Neural progenitor cell (in vitro differentiated cells): ENCODE measurements around the gene ADCY3. TPM values are rescaled to one million over a fixed set of nuclear protein-coding genes. Genes with fewer than 3 reads are reported as not detected.
A peak's percentile ranks its signal among the peaks of the same experiment; 100 is the strongest.

Experiments used
- DNase-seq: peaks from one replicate; pipeline ENCODE4 v3.0.0-alpha.2; 2016; ENCODE audit warnings: low spot score
- H2AFZ ChIP-seq: fragments of 200-600 bp; sonication (generic); replicated peaks from 2 replicates; pipeline ENCODE4 v1.6.1; 2016; ENCODE audit warnings: antibody characterized with exemption
- H3F3A ChIP-seq: fragments of 200-600 bp; sonication (generic); 2 replicates; pipeline ENCODE4 v1.6.1; 2016; ENCODE audit warnings: antibody characterized with exemption, low read depth
- H3K27ac ChIP-seq: fragments of 200-600 bp; sonication (generic); 2 replicates; pipeline ENCODE4 v1.5.1; 2016; ENCODE audit warnings: mild to moderate bottlenecking
- H3K27me3 ChIP-seq: fragments of 200-600 bp; sonication (generic); 2 replicates; pipeline ENCODE4 v1.6.1; 2016; ENCODE audit warnings: mild to moderate bottlenecking, moderate library complexity
- H3K36me3 ChIP-seq: fragments of 200-600 bp; sonication (generic); 2 replicates; pipeline ENCODE4 v1.5.1; 2016
- H3K4me1 ChIP-seq: fragments of 200-600 bp; sonication (generic); 2 replicates; pipeline ENCODE4 v1.6.1; 2016; ENCODE audit warnings: mixed run types
- H3K4me2 ChIP-seq: fragments of 200-600 bp; sonication (generic); 2 replicates; pipeline ENCODE4 v1.6.1; 2016
- H3K4me3 ChIP-seq: fragments of 200-600 bp; sonication (generic); 2 replicates; pipeline ENCODE4 v1.5.1; 2016
- H3K79me2 ChIP-seq: fragments of 200-600 bp; sonication (generic); 2 replicates; pipeline ENCODE4 v1.6.1; 2016; ENCODE audit warnings: low read depth
- H3K9ac ChIP-seq: fragments of 200-600 bp; sonication (generic); 2 replicates; pipeline ENCODE4 v1.6.1; 2016
- H3K9me3 ChIP-seq: fragments of 200-600 bp; sonication (generic); 2 replicates; pipeline ENCODE4 v1.5.1; 2016; ENCODE audit warnings: low read depth
- H4K20me1 ChIP-seq: fragments of 200-600 bp; sonication (generic); 2 replicates; pipeline ENCODE4 v1.6.1; 2016; ENCODE audit warnings: low read depth
- H3K27ac Mint-ChIP-seq: 3 replicates; pipeline ENCODE4 v1.8.0; 2021; ENCODE audit warnings: mixed read lengths
- H3K27me3 Mint-ChIP-seq: 2 replicates; pipeline ENCODE4 v1.8.0; 2022; ENCODE audit warnings: low read depth, mild to moderate bottlenecking, inconsistent platforms, moderate library complexity, mixed read lengths; ENCODE audit not compliant: insufficient read depth
- H3K36me3 Mint-ChIP-seq: 3 replicates; pipeline ENCODE4 v1.8.0; 2021; ENCODE audit warnings: mixed read lengths
- H3K4me1 Mint-ChIP-seq: 3 replicates; pipeline ENCODE4 v1.8.0; 2021; ENCODE audit warnings: mixed read lengths
- H3K4me3 Mint-ChIP-seq: 3 replicates; pipeline ENCODE4 v1.8.0; 2021; ENCODE audit warnings: mild to moderate bottlenecking, moderate library complexity, mixed read lengths
- H3K9me3 Mint-ChIP-seq: 3 replicates; pipeline ENCODE4 v1.8.0; 2020; ENCODE audit warnings: mixed read lengths
- CTCF ChIP-seq: fragments of 200-600 bp; sonication (generic); IDR thresholded peaks from 2 replicates; pipeline ENCODE4 v1.5.1; 2017; ENCODE audit warnings: antibody characterized with exemption, mild to moderate bottlenecking
- EZH2 ChIP-seq: fragments of 200-600 bp; sonication (generic); IDR thresholded peaks from 2 replicates; pipeline ENCODE4 v1.6.1; 2017; ENCODE audit warnings: antibody characterized with exemption, mild to moderate bottlenecking, moderate library complexity
- EZH2phosphoT487 ChIP-seq: fragments of 200-600 bp; sonication (generic); IDR thresholded peaks from 2 replicates; pipeline ENCODE4 v1.6.1; 2017; ENCODE audit warnings: antibody characterized with exemption
- total RNA-seq: library from RNA; depleted of rRNA; stranded (reverse); fragments of >200 nt; gene quantifications from 2 replicates; pipeline ENCODE4 v1.2.3, GENCODE V29; 2015; ENCODE audit warnings: low replicate concordance

ADCY3 gene
- total RNA-seq, 1 donor from 2014 or later: 25.3 TPM

- no peak for DNase-seq
- TF ChIP-seq CTCF (no peak), EZH2 (no peak), EZH2phosphoT487 (no peak)
Measured at GRCh38 chr2:24855022-24855622, 64.9 kb downstream of the ADCY3 start.

GRCh38 chr2:24853996-24854395 is 66.0 kb downstream of the ADCY3 start:
- Histone ChIP-seq H3K9ac (no peak overlapping the region), H3K4me3 (no peak overlapping the region), H2AFZ (no peak overlapping the region), H3K9me3 (no peaks in the 10 kb centered on the region), H3K27ac (no peak overlapping the region), H3K4me2 (no peak overlapping the region), H4K20me1 (no peaks in the 10 kb centered on the region), H3K27me3 (no peaks in the 10 kb centered on the region), H3K4me1 (peaks cover 11% of the 10 kb centered on the region), H3K79me2 (no peaks in the 10 kb centered on the region), H3K36me3 (no peaks in the 10 kb centered on the region), H3F3A (no peaks in the 10 kb centered on the region)
- TF ChIP-seq EZH2 (no peak), EZH2phosphoT487 (no peak), CTCF (no peak)
- DNase-seq: no peak
- Mint-ChIP-seq H3K4me1 (peaks cover 8% of the 10 kb centered on the region), H3K36me3 (peaks cover 17% of the 10 kb centered on the region), H3K9me3 (no peaks in the 10 kb centered on the region), H3K27ac (peak overlapping the region; percentile 31), H3K27me3 (peaks cover 6% of the 10 kb centered on the region), H3K4me3 (no peak overlapping the region)

More at GRCh38 chr2:24855022-24855622, 64.9 kb downstream of the ADCY3 start:
- H3K4me1 ChIP-seq: peaks cover 11% of the 10 kb centered on the region
- H3F3A ChIP-seq: no peaks in the 10 kb centered on the region
- Mint-ChIP-seq H3K27me3 (peaks cover 6% of the 10 kb centered on the region), H3K4me3 (no peak overlapping the region), H3K36me3 (peaks cover 13% of the 10 kb centered on the region), H3K4me1 (peaks cover 8% of the 10 kb centered on the region), H3K9me3 (no peaks in the 10 kb centered on the region), H3K27ac (peak overlapping the region; percentile 51)
- peak overlapping the region; percentile 16 for H3K27ac ChIP-seq
- no peaks in the 10 kb centered on the region for H3K36me3 ChIP-seq
- H3K79me2 ChIP-seq: no peaks in the 10 kb centered on the region
- H3K4me2 ChIP-seq: no peak overlapping the region
- H3K9me3 ChIP-seq: no peaks in the 10 kb centered on the region
- no peak overlapping the region for H2AFZ ChIP-seq
- no peaks in the 10 kb centered on the region for H4K20me1 ChIP-seq
- no peaks in the 10 kb centered on the region for H3K27me3 ChIP-seq
- H3K4me3 ChIP-seq: no peak overlapping the region
- no peak overlapping the region for H3K9ac ChIP-seq

- no peak overlapping the region for H2AFZ ChIP-seq
- H3K4me2 ChIP-seq: no peak overlapping the region
- H3K36me3 Mint-ChIP-seq: peaks cover 17% of the 10 kb centered on the region
- no peaks in the 10 kb centered on the region for H3K27me3 ChIP-seq
- no peaks in the 10 kb centered on the region for H3F3A ChIP-seq
- H3K79me2 ChIP-seq: no peaks in the 10 kb centered on the region
- no peak overlapping the region for H3K4me3 ChIP-seq
- H3K27me3 Mint-ChIP-seq: peaks cover 6% of the 10 kb centered on the region
- H3K9me3 ChIP-seq: no peaks in the 10 kb centered on the region
- peaks cover 8% of the 10 kb centered on the region for H3K4me1 Mint-ChIP-seq
- DNase-seq: no peak
- TF ChIP-seq EZH2phosphoT487: no peak
- no peak for TF ChIP-seq CTCF
- TF ChIP-seq EZH2: no peak
- no peak overlapping the region for H3K27ac Mint-ChIP-seq
- no peaks in the 10 kb centered on the region for H3K9me3 Mint-ChIP-seq
- no peak overlapping the region for H3K9ac ChIP-seq
- no peaks in the 10 kb centered on the region for H3K36me3 ChIP-seq
- H3K4me1 ChIP-seq: peaks cover 11% of the 10 kb centered on the region
- H3K4me3 Mint-ChIP-seq: no peak overlapping the region
- no peaks in the 10 kb centered on the region for H4K20me1 ChIP-seq
- H3K27ac ChIP-seq: no peak overlapping the region
Measured at GRCh38 chr2:24853046-24853445, 67.0 kb downstream of the ADCY3 start.
